Measurements from ENCODE around the gene EFCAB14.
A peak's percentile ranks its signal among the peaks of the same experiment; 100 is the strongest.
"Not testable (repeated sequence)": the region's sequence is repeated elsewhere in the genome, so short reads cannot be mapped to it uniquely, and the experiment has no call there.

The EFCAB14 gene

DNA sequence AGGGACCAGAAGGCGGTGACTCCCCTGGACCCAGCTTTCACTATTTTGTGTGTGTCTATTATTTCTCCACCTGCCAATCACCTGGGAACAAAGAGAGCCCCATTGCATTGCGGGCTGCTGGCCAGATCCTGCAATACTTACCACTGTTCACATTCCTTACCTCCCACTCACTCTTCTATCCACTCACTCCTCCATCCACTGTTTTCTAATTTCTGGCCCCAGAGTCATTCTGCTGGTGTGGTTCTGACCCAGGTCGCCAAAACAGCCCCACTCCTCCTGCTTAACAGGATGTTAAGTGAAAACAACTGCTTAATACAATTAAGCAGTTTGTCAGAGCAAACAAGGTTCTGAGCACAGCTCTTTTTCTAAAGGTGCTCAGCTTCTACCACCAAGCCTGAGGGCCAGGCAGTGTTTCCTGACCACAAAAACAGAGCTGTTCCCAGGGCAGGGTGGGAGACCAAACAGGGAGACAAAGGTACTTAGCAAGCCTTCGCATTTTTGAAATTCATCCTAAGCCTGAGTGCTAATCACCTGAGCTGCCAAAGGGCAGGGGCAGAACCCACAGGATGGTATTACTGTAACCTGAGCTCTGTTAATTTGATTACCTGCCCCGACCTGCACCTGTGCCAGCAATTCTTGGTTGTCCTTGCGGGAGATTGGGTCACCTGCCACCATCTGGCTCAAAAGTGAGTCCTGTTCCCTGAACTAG lies 38.5 kb upstream of the EFCAB14 start:
- TF ChIP-seq POLR2AphosphoS5 (IDR thresholded peaks at IDR 0.05; ENCODE audit: borderline replicate concordance, low read depth, low read length) (no peak), EZH2 (IDR thresholded peaks at IDR 0.05) (no peak), FOXP2 (optimal IDR thresholded peaks at IDR 0.05; ENCODE audit: control extremely low read depth, extremely low read length, insufficient read depth) (no peak)
- no peaks in the 10 kb centered on the region for H3K9me3 ChIP-seq (ENCODE audit: low read depth, low read length)
- no peaks in the 10 kb centered on the region for H3K36me3 ChIP-seq (ENCODE audit: insufficient read depth, low read length)
- no peak overlapping the region for H3K4me3 ChIP-seq
- no peak for DNase-seq (ENCODE audit: low read depth, low spot score)
- H3K27ac ChIP-seq = no peak overlapping the region
- no peak overlapping the region for H3K9ac ChIP-seq (ENCODE audit: insufficient read length)

- H3K4me3 ChIP-seq = no peak overlapping the region
- H3K36me3 ChIP-seq (ENCODE audit: insufficient read depth, low read length) = no peaks in the 10 kb centered on the region
- no peak overlapping the region for H3K9ac ChIP-seq (ENCODE audit: insufficient read length)
- TF ChIP-seq EZH2 (IDR thresholded peaks at IDR 0.05) (no peak), POLR2AphosphoS5 (IDR thresholded peaks at IDR 0.05; ENCODE audit: borderline replicate concordance, low read depth, low read length) (no peak), FOXP2 (optimal IDR thresholded peaks at IDR 0.05; ENCODE audit: control extremely low read depth, extremely low read length, insufficient read depth) (no peak)
- no peak for DNase-seq (ENCODE audit: low read depth, low spot score)
- no peak overlapping the region for H3K27ac ChIP-seq
- H3K9me3 ChIP-seq (ENCODE audit: low read depth, low read length) = no peaks in the 10 kb centered on the region
These were observed 36.2 kb upstream of the EFCAB14 start for GRCh38 chr1:46755121-46755520.

DNA sequence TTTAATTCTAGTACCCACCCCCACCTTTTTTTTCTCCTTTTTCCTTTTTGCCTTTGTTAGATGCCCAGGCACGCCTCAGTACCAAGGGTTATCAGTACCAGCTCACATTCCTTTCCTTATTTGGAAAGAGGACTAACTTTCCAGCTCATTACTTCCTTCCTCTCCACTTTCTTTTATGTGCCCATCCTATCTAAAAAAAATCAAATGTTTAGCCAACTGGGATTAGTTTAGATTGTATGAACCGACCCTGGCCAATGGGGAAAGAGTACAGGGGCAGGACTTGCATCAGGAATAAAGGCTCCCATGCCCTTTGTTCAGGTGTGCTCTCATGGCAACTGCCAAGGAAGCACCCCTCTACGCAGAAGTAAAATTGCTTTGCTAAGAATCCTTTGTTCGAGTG lies 35.8 kb upstream of the EFCAB14 start:
- not testable (repeated sequence) for H3K4me3 ChIP-seq; H3K36me3 ChIP-seq (ENCODE audit: insufficient read depth, low read length); DNase-seq (ENCODE audit: low read depth, low spot score); H3K9me3 ChIP-seq (ENCODE audit: low read depth, low read length); H3K27ac ChIP-seq; H3K9ac ChIP-seq (ENCODE audit: insufficient read length)

DNA sequence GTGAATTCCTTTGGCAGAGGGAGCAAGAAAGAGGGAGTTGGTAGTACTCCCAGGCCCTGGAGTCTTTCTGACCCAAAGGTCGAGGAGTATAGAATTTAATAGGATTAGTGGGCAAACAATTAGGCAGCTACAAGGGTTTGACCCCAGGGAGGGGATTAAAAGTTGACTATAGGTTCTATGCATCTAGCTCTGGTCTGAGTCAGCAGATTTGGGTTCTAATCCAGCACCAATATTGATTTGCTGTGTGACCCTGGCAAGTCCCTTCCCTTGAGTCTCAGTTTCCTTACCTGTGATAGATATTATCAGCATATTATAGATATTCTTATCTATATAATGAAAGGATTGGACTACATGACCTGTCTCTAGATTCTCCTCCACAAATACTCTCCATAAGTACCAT lies 35.1 kb upstream of the EFCAB14 start:
- Histone ChIP-seq H3K27ac (no peak overlapping the region), H3K36me3 (ENCODE audit: insufficient read depth, low read length) (no peaks in the 10 kb centered on the region), H3K4me3 (no peak overlapping the region), H3K9me3 (ENCODE audit: low read depth, low read length) (no peaks in the 10 kb centered on the region), H3K9ac (ENCODE audit: insufficient read length) (no peak overlapping the region)
- TF ChIP-seq FOXP2 (optimal IDR thresholded peaks at IDR 0.05; ENCODE audit: control extremely low read depth, extremely low read length, insufficient read depth) (no peak), POLR2AphosphoS5 (IDR thresholded peaks at IDR 0.05; ENCODE audit: borderline replicate concordance, low read depth, low read length) (no peak), EZH2 (IDR thresholded peaks at IDR 0.05) (no peak)
- DNase-seq (ENCODE audit: low read depth, low spot score) = no peak

DNA sequence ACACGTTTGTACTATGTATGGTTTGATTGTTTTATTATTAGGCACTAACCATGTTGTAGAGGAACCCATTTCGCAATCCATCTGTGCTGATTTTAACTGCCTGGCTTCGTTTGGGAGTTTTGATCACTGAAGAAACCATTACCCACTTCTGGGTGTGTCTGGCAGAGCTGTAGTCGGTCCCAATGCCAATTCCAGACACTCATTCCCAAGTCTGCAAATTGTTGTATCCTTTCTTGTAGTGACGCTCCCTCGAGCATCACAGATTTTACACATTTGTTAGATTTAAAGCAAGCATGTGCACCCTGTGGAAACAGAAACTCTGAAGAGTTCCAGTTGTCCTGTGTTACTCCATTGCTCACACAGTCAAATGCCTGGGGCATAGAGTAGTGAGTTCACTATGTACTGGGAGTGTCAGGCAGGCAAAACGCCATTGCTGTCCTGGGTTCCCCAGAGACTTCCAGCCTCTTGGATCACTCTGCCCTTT lies 31.0 kb upstream of the EFCAB14 start:
- no peak for DNase-seq (ENCODE audit: low read depth, low spot score)
- Histone ChIP-seq H3K9me3 (ENCODE audit: low read depth, low read length) (no peaks in the 10 kb centered on the region), H3K27ac (no peak overlapping the region), H3K36me3 (ENCODE audit: insufficient read depth, low read length) (no peaks in the 10 kb centered on the region), H3K4me3 (no peak overlapping the region), H3K9ac (ENCODE audit: insufficient read length) (no peak overlapping the region)
- TF ChIP-seq FOXP2 (optimal IDR thresholded peaks at IDR 0.05; ENCODE audit: control extremely low read depth, extremely low read length, insufficient read depth) (no peak), EZH2 (IDR thresholded peaks at IDR 0.05) (no peak), POLR2AphosphoS5 (IDR thresholded peaks at IDR 0.05; ENCODE audit: borderline replicate concordance, low read depth, low read length) (no peak)

- DNase-seq (ENCODE audit: low read depth, low spot score) = no peak
- H3K9ac ChIP-seq (ENCODE audit: insufficient read length) = no peak overlapping the region
- no peaks in the 10 kb centered on the region for H3K9me3 ChIP-seq (ENCODE audit: low read depth, low read length)
- no peak for TF ChIP-seq EZH2 (IDR thresholded peaks at IDR 0.05)
- H3K27ac ChIP-seq = no peak overlapping the region
- H3K4me3 ChIP-seq = no peak overlapping the region
- no peaks in the 10 kb centered on the region for H3K36me3 ChIP-seq (ENCODE audit: insufficient read depth, low read length)
These were observed 30.5 kb upstream of the EFCAB14 start for GRCh38 chr1:46749404-46749803.

DNA sequence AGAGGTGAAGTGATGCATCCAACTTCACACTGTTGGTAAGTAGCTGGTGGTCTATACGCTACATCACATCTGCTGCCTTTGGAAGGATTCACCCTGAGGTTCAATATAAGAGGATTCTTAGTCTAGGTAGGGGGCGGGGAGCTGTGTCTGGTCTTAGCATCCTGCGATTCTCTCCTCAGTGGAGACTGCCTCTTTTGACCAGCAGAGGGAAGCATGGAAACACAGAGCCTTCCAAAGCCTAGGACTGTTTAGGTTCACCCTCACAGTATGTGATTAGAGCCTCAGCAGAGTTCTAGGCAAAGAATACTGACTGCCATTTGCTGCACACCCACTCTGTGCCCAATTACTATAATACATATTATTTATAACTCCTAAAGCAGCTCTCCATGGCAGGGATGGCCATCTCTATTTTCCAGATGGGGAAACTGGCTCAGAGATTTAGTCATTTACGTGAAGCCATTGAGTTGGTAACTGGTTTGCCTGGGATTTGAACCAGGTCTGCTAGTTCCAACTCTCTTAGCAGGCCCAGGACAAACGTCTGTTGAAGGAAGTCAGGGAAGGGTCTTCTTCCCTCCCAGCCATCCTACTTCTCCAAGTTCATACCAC lies 28.9 kb upstream of the EFCAB14 start:
- Histone ChIP-seq H3K4me3 (no peak overlapping the region), H3K27ac (no peak overlapping the region), H3K9ac (ENCODE audit: insufficient read length) (no peak overlapping the region), H3K9me3 (ENCODE audit: low read depth, low read length) (no peaks in the 10 kb centered on the region), H3K36me3 (ENCODE audit: insufficient read depth, low read length) (no peaks in the 10 kb centered on the region)
- TF ChIP-seq POLR2AphosphoS5 (IDR thresholded peaks at IDR 0.05; ENCODE audit: borderline replicate concordance, low read depth, low read length) = no peak
- no peak for TF ChIP-seq FOXP2 (optimal IDR thresholded peaks at IDR 0.05; ENCODE audit: control extremely low read depth, extremely low read length, insufficient read depth)
- TF ChIP-seq EZH2 (IDR thresholded peaks at IDR 0.05) = no peak
- DNase-seq (ENCODE audit: low read depth, low spot score) = peak; percentile 5

GRCh38 chr1:46742069-46742468 lies 23.2 kb upstream of the EFCAB14 start:
- Histone ChIP-seq H3K36me3 (ENCODE audit: insufficient read depth, low read length) (no peaks in the 10 kb centered on the region), H3K4me3 (no peak overlapping the region), H3K27ac (no peak overlapping the region), H3K9ac (ENCODE audit: insufficient read length) (no peak overlapping the region), H3K9me3 (ENCODE audit: low read depth, low read length) (no peaks in the 10 kb centered on the region)
- TF ChIP-seq FOXP2 (optimal IDR thresholded peaks at IDR 0.05; ENCODE audit: control extremely low read depth, extremely low read length, insufficient read depth) (no peak), POLR2AphosphoS5 (IDR thresholded peaks at IDR 0.05; ENCODE audit: borderline replicate concordance, low read depth, low read length) (no peak), EZH2 (IDR thresholded peaks at IDR 0.05) (no peak)
- DNase-seq (ENCODE audit: low read depth, low spot score) = no peak

Data from SK-N-MC (cell line).